WTC11 (cell line): ENCODE data around the gene RND2. TPM values are rescaled to one million over a fixed set of nuclear protein-coding genes. Genes with fewer than 3 reads are reported as not detected.
A peak's percentile ranks its signal among the peaks of the same experiment; 100 is the strongest.

Experiments used
- ATAC-seq: fragments of 200-7000 bp; cut with Tn5 transposase; 2 replicates; pipeline ENCODE4 v1.10.0; 2021; ENCODE audit warnings: mild to moderate bottlenecking, moderate library complexity
- CTCF ChIA-PET: fragments of 300-600 bp; sonication (Branson Sonifier 250); formaldehyde crosslinking; loops from one replicate; lab custom pipeline; 2021; ENCODE audit warnings: antibody characterized with exemption; lab: Charles Lee
- POLR2A ChIA-PET: fragments of 350-600 bp; sonication (Branson Sonifier 250); formaldehyde crosslinking; loops from one replicate; lab custom pipeline; 2021; ENCODE audit warnings: antibody characterized with exemption; lab: Charles Lee
- DNase-seq: peaks from one replicate; pipeline ENCODE4 v3.0.0; 2021; ENCODE audit warnings: low spot score
- H3K27ac Mint-ChIP-seq: 2 replicates; pipeline ENCODE4 v1.8.0; 2021; ENCODE audit warnings: mixed read lengths
- H3K27me3 Mint-ChIP-seq: 2 replicates; pipeline ENCODE4 v1.8.0; 2021; ENCODE audit warnings: low read depth, mild to moderate bottlenecking, moderate library complexity, mixed read lengths
- H3K36me3 Mint-ChIP-seq: 2 replicates; pipeline ENCODE4 v1.8.0; 2021; ENCODE audit warnings: mixed read lengths
- H3K4me1 Mint-ChIP-seq: 2 replicates; pipeline ENCODE4 v1.8.0; 2022; ENCODE audit warnings: mixed read lengths
- H3K4me3 Mint-ChIP-seq: 2 replicates; pipeline ENCODE4 v1.8.0; 2021; ENCODE audit warnings: mild to moderate bottlenecking, moderate library complexity, mixed read lengths
- H3K9me3 Mint-ChIP-seq: 2 replicates; pipeline ENCODE4 v1.8.0; 2021; ENCODE audit warnings: mixed read lengths
- ATF1 ChIP-seq: sonication (generic); formaldehyde crosslinking; IDR thresholded peaks from 2 replicates; pipeline ENCODE4 v1.8.1; 2023; ENCODE audit warnings: mild to moderate bottlenecking, moderate library complexity, missing genetic modification reagents
- CBFB ChIP-seq: sonication (generic); formaldehyde crosslinking; IDR thresholded peaks from 2 replicates; pipeline ENCODE4 v1.8.1; 2022; ENCODE audit warnings: mild to moderate bottlenecking, low read depth, missing genetic modification reagents
- CREM ChIP-seq: sonication (generic); formaldehyde crosslinking; IDR thresholded peaks from 2 replicates; pipeline ENCODE4 v1.8.1; 2022; ENCODE audit warnings: mild to moderate bottlenecking, missing genetic modification reagents, moderate library complexity
- FOXK1 ChIP-seq: sonication (generic); formaldehyde crosslinking; IDR thresholded peaks from 2 replicates; pipeline ENCODE4 v1.8.0; 2022; ENCODE audit warnings: mild to moderate bottlenecking, moderate library complexity, missing genetic modification reagents
- GRHL2 ChIP-seq: fragments of 250-450 bp; sonication (Bioruptor Pico); IDR thresholded peaks from 2 replicates; pipeline ENCODE4 v1.8.0; 2022; ENCODE audit warnings: mild to moderate bottlenecking, moderate library complexity; ENCODE audit not compliant: insufficient replicate concordance, severe bottlenecking
- JAZF1 ChIP-seq: fragments of 250-450 bp; sonication (Bioruptor Pico); IDR thresholded peaks from 2 replicates; pipeline ENCODE4 v1.9.0; 2021; ENCODE audit warnings: moderate library complexity, mild to moderate bottlenecking, inconsistent platforms
- NFE2L1 ChIP-seq: sonication (generic); formaldehyde crosslinking; IDR thresholded peaks from 2 replicates; pipeline ENCODE4 v1.8.1; 2023; ENCODE audit warnings: missing genetic modification reagents
- OVOL2 ChIP-seq: fragments of 250-450 bp; sonication (Bioruptor Pico); IDR thresholded peaks from 2 replicates; pipeline ENCODE4 v1.9.0; 2021; ENCODE audit warnings: mild to moderate bottlenecking, borderline replicate concordance
- RORB ChIP-seq: fragments of 250-450 bp; sonication (Bioruptor Pico); IDR thresholded peaks from 2 replicates; pipeline ENCODE4 v1.9.0; 2021; ENCODE audit warnings: mild to moderate bottlenecking
- SMAD4 ChIP-seq: sonication (generic); formaldehyde crosslinking; IDR thresholded peaks from 2 replicates; pipeline ENCODE4 v1.8.0; 2022; ENCODE audit warnings: mild to moderate bottlenecking, missing genetic modification reagents
- TEAD4 ChIP-seq: sonication (generic); formaldehyde crosslinking; IDR thresholded peaks from 2 replicates; pipeline ENCODE4 v1.8.0; 2022; ENCODE audit warnings: mild to moderate bottlenecking, missing genetic modification reagents
- ZBTB21 ChIP-seq: sonication (generic); formaldehyde crosslinking; IDR thresholded peaks from 2 replicates; pipeline ENCODE4 v1.8.1; 2023; ENCODE audit warnings: mild to moderate bottlenecking, missing genetic modification reagents, borderline replicate concordance
- total RNA-seq: library from RNA; stranded (reverse); gene quantifications from 3 replicates; pipeline ENCODE4 v1.2.3, GENCODE V29; 2021
- TF ChIP-seq, protein P1 (sequence below): sonication (generic); formaldehyde crosslinking; IDR thresholded peaks from 2 replicates; pipeline ENCODE4 v1.8.0; 2023; ENCODE audit warnings: missing genetic modification reagents, mild to moderate bottlenecking, borderline replicate concordance
- TF ChIP-seq, protein P2 (sequence below): fragments of 250-450 bp; sonication (Bioruptor Pico); IDR thresholded peaks from 2 replicates; pipeline ENCODE4 v1.9.0; 2021; ENCODE audit warnings: mild to moderate bottlenecking, borderline replicate concordance
- TF ChIP-seq, protein P3 (sequence below): sonication (generic); formaldehyde crosslinking; IDR thresholded peaks from 2 replicates; pipeline ENCODE4 v1.8.1; 2023; ENCODE audit warnings: mild to moderate bottlenecking, missing genetic modification reagents

The RND2 gene
- total RNA-seq, 1 experiment from 2014 or later: 50.2 TPM

DNA sequence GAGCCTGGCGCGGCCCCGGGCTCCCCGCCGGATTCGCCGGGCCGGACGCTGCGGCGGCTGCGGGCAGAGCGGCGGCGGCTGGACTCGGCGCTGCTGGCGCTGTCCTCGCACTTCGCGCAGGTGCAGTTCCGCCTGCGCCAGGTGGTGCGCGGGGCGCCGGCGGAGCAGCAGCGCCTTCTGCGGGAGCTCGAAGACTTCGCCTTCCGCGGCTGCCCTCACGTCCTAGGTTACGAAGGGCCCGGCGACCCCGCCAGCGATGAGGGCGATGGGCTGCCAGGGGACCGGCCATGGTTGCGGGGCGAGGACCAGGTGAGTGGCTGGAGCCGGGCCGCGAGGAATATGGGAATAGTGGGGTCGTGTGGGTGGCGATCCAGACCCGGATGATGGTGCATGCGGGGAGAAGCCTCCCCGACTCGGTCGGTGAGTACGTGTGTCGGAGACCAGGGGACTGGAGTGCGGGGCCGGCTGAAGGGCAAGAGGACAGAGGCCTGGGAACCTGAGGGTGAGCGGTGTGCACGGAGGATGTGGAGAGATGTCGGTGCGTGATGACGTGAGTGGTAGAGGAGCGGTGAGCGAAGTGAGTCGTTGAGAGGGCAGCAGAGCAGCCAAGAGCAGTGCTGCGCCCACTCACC lies 44.1 kb upstream of the RND2 start (continued):
- TF ChIP-seq, protein P1, sequence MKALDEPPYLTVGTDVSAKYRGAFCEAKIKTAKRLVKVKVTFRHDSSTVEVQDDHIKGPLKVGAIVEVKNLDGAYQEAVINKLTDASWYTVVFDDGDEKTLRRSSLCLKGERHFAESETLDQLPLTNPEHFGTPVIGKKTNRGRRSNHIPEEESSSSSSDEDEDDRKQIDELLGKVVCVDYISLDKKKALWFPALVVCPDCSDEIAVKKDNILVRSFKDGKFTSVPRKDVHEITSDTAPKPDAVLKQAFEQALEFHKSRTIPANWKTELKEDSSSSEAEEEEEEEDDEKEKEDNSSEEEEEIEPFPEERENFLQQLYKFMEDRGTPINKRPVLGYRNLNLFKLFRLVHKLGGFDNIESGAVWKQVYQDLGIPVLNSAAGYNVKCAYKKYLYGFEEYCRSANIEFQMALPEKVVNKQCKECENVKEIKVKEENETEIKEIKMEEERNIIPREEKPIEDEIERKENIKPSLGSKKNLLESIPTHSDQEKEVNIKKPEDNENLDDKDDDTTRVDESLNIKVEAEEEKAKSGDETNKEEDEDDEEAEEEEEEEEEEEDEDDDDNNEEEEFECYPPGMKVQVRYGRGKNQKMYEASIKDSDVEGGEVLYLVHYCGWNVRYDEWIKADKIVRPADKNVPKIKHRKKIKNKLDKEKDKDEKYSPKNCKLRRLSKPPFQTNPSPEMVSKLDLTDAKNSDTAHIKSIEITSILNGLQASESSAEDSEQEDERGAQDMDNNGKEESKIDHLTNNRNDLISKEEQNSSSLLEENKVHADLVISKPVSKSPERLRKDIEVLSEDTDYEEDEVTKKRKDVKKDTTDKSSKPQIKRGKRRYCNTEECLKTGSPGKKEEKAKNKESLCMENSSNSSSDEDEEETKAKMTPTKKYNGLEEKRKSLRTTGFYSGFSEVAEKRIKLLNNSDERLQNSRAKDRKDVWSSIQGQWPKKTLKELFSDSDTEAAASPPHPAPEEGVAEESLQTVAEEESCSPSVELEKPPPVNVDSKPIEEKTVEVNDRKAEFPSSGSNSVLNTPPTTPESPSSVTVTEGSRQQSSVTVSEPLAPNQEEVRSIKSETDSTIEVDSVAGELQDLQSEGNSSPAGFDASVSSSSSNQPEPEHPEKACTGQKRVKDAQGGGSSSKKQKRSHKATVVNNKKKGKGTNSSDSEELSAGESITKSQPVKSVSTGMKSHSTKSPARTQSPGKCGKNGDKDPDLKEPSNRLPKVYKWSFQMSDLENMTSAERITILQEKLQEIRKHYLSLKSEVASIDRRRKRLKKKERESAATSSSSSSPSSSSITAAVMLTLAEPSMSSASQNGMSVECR (CRISPR knock-in tag): peak; percentile 10; the same call in 1 of the 2 replicates
- no peak for TF ChIP-seq JAZF1
- TF ChIP-seq, protein P2, sequence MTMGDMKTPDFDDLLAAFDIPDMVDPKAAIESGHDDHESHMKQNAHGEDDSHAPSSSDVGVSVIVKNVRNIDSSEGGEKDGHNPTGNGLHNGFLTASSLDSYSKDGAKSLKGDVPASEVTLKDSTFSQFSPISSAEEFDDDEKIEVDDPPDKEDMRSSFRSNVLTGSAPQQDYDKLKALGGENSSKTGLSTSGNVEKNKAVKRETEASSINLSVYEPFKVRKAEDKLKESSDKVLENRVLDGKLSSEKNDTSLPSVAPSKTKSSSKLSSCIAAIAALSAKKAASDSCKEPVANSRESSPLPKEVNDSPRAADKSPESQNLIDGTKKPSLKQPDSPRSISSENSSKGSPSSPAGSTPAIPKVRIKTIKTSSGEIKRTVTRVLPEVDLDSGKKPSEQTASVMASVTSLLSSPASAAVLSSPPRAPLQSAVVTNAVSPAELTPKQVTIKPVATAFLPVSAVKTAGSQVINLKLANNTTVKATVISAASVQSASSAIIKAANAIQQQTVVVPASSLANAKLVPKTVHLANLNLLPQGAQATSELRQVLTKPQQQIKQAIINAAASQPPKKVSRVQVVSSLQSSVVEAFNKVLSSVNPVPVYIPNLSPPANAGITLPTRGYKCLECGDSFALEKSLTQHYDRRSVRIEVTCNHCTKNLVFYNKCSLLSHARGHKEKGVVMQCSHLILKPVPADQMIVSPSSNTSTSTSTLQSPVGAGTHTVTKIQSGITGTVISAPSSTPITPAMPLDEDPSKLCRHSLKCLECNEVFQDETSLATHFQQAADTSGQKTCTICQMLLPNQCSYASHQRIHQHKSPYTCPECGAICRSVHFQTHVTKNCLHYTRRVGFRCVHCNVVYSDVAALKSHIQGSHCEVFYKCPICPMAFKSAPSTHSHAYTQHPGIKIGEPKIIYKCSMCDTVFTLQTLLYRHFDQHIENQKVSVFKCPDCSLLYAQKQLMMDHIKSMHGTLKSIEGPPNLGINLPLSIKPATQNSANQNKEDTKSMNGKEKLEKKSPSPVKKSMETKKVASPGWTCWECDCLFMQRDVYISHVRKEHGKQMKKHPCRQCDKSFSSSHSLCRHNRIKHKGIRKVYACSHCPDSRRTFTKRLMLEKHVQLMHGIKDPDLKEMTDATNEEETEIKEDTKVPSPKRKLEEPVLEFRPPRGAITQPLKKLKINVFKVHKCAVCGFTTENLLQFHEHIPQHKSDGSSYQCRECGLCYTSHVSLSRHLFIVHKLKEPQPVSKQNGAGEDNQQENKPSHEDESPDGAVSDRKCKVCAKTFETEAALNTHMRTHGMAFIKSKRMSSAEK: no peak
- TF ChIP-seq ATF1 (CRISPR knock-in tag): 0 out of 2 replicates have a peak, but pooled peaks have one; percentile 32
- TF ChIP-seq FOXK1 (CRISPR knock-in tag): no peak
- no peak for TF ChIP-seq OVOL2 (CRISPR knock-in tag)
- TF ChIP-seq GRHL2: no peak
- no peak for TF ChIP-seq NFE2L1 (CRISPR knock-in tag)
- 0 out of 2 replicates have a peak, but pooled peaks have one; percentile 34 for TF ChIP-seq TEAD4
- TF ChIP-seq SMAD4 (CRISPR knock-in tag): no peak
- TF ChIP-seq CBFB (CRISPR knock-in tag): no peak
- TF ChIP-seq, protein P3, sequence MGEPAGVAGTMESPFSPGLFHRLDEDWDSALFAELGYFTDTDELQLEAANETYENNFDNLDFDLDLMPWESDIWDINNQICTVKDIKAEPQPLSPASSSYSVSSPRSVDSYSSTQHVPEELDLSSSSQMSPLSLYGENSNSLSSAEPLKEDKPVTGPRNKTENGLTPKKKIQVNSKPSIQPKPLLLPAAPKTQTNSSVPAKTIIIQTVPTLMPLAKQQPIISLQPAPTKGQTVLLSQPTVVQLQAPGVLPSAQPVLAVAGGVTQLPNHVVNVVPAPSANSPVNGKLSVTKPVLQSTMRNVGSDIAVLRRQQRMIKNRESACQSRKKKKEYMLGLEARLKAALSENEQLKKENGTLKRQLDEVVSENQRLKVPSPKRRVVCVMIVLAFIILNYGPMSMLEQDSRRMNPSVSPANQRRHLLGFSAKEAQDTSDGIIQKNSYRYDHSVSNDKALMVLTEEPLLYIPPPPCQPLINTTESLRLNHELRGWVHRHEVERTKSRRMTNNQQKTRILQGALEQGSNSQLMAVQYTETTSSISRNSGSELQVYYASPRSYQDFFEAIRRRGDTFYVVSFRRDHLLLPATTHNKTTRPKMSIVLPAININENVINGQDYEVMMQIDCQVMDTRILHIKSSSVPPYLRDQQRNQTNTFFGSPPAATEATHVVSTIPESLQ (CRISPR knock-in tag): no peak
- TF ChIP-seq ZBTB21: no peak; the same call in 1 of the 2 replicates

DNA sequence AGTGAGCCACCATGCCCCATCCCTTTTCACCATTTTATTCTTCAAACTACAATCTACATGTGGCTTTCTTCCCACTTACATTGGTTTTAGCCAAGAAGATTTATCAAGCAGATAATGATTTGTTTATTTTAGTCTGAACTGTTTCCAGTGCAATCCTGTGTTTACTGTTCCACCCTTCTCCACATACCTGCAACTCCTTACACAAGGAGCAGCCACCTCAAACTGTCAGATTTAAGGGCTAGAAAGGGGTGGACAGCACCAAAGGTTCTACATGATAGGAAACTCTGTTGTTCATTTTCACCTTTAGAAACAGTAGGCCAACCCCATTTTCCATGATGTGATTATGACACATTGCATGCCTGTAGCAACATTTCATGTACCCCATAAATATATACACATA lies 42.8 kb upstream of the RND2 start:
- Mint-ChIP-seq H3K4me3 (peak overlapping the region; percentile 99), H3K4me1 (peaks cover 20% of the 10 kb centered on the region), H3K27ac (no peak overlapping the region; the same call in 1 of the 2 replicates), H3K27me3 (peaks cover 4% of the 10 kb centered on the region; the same call in 1 of the 2 replicates), H3K36me3 (peaks cover 21% of the 10 kb centered on the region), H3K9me3 (no peaks in the 10 kb centered on the region)
- ChIA-PET CTCF (interaction anchor here (0.7 to 1.7 kb wide), 2 partner anchors 16 to 187 kb away, joined by 3 to 8 read pairs; partner anchors contain the start of gene RPL27), POLR2A (interaction anchor here (0.8 kb wide), 1 partner anchor 16 kb away, joined by 9 read pairs; no protein-coding TSS in a partner anchor)
- no peak for DNase-seq
- TF ChIP-seq RORB (CRISPR knock-in tag) (no peak), CREM (CRISPR knock-in tag) (no peak), TEAD4 (no peak)
- ATAC-seq: no peak
